HG03196 (cell line): Measurements from ENCODE around the gene INTS15.
"Not testable (repeated sequence)": the region's sequence is repeated elsewhere in the genome, so short reads cannot be mapped to it uniquely, and the experiment has no call there.

Experiments used
- ATAC-seq: cut with Tn5 transposase; IDR thresholded peaks from one replicate; pipeline ENCODE4 v1.9.1; 2021; ENCODE audit not compliant: unreplicated experiment

INTS15 gene

DNA sequence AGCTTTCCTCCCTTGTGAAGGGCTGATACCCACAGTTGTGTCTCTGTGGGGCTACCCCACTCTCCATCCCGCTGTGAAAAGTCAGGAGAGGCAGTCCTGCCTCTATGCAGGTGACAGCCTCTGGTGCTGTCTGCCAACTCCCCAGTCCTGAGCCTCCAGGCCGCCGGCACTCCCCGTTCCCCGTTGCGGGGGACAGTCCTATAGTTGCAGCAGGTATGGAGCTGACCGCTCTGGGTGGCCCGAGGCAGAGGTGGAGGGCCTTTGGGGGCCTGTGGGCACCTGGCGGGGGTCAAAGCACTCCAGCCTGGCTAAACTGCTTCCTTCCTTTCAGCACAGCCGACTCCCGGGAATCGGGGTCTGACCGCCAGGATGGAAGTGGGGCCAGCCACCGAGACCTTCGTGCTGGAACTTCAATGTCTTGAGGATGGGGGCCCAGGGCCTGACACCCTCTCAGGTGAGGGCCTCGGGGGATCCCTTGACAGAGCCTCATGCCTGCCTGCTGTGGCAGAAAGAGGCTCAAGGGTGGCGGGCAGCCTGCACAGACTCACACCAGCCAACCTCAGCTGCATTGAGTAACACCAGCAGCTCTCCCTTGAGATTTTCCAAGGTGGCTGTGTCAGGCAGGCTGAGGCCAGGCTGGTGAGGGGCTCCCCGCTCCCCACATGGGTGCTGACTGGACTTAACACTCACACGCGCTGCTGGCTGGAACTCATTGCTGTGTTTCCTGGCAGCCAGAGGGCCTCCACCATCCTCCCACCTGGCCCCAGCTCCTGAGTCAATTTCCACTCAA lies 27.2 kb downstream of the INTS15 start:
- ATAC-seq = no peak

DNA sequence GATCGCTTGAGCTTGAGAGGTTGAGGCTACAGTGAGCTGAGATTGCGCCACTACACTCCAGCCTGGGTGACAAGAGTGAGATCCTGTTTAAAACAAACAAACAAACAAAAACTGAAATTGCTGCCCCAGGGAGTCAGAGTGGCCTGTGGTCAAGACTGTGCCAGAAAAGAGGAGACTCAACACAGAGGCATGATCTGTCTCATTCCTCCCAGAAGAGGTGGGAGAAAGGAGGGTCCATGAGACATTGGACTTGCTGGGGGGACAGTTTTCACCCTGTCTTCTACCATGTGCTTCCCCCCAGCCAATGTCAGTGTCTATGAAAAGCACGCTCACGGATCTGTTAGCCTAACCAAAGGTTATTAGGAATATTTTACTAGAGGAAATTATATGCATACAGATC lies 28.8 kb downstream of the INTS15 start:
- no peak for ATAC-seq

DNA sequence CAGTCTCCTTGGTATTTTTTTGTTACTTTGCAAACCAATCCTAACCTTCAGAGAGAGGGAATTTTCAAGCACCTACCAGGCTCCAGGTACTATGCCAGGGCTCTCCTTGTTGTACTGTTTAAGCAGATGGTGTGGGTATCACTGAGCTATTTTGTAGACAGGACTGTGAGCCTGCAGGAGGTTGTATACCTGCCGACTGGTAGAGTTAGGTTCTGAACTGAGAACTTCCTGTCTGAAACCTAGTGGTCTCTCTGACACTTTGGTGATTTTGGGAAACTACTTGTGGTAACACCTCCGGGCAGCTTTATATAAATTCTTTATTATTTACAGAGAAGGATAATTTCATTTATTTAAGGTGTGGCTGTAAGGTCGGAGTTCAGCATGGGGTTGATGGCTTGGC lies 30.1 kb downstream of the INTS15 start:
- ATAC-seq = no peak

DNA sequence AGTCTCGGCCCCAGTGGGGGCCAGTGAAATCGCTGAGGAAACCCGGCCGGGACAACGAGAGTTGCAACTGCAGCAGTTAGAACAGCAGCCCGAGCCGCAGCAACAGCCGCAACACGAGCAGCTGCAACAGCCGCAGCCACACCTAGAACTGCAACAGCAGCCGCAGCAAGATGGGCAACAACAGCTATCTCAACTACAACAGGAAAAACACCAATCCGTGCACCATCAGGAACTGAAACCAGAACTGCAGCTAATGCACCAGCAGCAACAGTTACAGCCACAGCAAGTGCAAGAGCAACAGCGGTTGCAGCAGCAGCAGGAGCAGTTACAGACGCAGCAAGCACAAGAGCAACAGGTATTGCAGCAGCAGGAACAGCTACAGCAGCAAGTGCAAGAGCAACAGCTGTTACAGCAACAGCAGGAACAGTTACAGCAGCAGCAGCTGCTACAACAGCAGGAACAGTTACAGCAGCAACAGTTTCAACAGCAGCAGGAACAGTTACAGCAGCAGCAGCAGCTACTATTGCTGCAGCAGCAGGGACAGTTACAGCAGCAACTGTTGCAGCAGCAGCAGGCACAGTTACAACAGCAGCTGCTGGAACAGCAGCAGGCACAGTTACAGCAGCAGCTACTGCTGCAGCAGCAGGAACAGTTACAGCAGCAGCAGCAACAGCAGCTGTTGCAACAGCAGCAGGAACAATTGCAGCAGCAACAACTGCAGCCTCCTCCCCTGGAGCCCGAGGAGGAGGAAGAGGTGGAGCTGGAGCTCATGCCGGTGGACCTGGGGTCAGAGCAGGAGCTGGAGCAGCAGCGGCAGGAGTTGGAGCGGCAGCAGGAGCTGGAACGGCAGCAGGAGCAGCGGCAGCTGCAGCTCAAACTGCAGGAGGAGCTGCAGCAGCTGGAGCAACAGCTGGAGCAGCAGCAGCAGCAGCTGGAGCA lies 31.6 kb downstream of the INTS15 start:
- no peak for ATAC-seq

DNA sequence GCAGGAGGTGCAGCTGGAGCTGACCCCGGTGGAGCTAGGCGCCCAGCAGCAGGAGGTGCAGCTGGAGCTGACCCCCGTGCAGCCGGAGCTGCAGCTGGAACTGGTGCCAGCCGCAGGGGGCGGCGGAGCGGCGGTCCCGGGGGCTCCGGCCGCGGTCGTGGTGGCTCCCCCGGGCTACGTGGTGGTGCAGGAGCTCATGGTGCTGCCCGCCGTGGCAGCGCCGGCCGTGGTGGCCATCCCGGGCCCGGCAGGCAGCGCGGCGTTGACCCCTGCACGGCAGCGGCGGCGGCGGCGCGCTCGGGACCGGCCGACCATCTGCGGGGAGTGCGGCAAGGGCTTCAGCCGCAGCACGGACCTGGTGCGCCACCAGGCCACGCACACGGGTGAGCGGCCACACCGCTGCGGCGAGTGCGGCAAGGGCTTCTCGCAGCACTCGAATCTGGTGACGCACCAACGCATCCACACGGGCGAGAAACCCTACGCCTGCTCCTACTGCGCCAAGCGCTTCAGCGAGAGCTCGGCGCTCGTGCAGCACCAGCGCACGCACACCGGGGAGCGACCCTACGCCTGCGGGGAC lies 32.4 kb downstream of the INTS15 start:
- ATAC-seq = no peak

DNA sequence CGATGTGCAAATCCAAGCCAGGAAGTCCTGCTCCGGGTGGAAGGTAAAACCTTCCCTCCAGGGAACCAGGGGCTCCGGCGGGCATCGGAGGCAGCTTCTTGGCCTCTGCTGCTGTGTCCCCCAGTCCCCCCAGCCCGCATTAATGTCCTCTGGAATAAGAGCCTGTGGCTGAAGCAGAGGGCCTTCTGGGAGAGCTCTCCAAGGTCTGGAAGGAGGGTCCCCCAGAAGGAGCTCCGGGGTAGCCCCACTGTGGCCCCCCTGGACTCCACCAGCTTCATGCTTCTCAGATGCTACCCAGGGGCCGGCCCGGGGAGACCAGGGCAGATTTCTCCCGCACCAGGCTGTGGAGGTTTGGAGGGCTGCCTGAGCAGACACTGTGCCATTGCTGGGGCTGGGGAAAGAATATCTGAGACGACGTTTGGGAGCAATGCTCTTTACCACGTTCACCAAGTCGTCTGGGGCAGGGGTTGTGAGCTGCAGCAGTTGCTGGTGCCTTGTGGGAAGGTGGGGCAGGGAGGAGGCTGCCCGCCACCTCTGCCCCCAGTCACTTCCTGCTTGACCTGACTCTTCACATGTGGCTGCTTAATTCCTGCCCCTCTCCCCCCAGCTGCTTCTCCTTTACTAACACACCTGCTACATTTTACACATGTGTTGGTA lies 33.9 kb downstream of the INTS15 start:
- no peak for ATAC-seq

DNA sequence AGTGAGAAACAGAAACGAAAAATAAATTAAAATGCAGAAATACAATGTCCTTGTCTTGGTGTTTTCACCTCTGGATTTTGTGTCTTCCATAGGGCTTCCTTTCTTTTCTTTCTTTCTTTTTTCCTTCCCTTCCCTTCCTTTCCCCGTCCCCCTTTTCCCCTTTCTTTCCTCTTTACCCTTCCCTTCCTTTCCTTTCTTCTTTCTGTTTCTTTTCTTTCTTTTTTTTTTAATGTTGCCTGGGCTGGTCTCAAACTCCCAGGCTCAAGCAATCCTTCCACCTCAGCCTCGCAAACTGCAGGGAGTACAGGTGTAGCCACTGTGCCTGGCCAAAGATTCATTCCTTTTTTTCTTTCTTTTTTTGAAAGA lies 34.4 kb downstream of the INTS15 start:
- ATAC-seq = no peak

DNA sequence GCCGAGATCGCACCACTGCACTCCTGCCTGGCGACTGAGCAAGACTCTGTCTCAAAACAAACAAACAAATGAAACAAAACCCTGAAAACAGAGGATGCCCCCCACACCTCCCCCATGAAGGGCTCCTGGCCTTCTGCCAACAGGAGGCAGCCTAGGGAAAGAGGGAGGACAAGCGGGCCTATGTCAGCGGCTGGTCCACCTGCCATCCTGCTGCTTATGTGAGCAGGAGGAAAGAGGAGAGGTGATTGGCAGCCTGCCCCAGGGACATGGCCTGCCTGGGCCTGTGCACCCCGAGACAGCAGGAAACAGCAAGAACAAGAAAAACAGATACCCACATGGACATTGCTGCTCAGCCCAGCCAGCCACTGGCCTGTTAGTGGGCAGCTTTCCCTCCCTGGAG lies 38.2 kb downstream of the INTS15 start:
- no peak for ATAC-seq

DNA sequence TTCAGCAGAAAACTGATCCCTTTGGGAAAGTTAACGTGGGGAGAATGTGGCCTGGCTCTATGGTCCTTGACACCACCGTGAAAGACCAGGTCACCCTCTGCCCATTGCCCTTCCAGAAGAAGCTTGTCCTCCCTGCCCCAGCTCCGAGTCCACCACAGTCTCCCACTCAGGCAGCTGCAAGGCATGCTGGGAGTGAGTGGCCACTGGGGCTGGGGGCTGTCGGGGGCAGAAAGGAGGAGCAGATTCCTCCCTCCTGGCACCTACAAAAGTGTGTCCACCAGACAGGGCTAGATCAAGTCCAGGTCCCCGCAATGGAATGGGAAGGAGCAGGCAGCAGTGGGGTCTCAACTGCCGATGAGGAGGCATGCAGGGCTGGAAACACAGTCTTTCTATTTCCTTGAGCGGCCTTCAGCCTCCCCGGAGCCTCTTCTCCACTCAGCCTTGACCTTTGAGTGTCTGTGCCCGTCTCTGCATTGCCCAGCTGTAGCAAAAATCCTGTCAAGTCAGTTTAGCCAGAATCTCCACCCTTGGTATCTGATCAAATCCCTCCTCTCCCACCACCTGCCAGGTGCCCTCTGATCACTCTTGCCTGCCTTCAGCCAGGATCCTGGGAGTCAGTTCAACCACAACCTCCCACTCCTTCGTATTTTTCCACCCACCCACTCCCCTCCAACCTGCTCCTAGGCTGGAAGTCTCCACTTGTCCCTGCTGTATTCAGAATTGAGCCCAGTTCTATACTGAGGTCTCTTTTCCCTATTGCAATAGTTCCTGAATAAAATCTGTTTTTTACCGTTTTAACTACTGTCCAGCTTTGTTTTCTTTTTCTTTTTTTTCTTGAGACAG lies 40.4 kb downstream of the INTS15 start:
- no peak for ATAC-seq

DNA sequence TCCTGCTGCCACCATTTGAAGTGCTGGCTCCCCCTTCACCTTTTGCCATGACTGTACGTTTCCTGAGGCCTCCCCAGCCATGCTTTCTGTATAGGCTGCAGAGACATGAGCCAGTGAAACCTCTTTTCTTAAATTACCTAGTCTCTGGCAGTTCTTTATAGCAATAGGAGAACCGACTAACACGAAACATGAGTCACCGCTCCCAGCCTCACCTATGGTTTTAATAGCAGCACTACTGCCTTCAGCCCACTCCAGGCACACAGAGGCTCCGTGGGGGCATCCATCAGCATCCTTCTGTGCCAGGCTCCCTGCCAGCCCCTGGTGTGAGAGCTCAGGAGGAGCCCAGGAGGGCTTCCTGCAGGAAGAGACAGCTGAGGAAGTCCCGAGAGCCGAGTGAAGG lies 41.8 kb downstream of the INTS15 start:
- no peak for ATAC-seq

DNA sequence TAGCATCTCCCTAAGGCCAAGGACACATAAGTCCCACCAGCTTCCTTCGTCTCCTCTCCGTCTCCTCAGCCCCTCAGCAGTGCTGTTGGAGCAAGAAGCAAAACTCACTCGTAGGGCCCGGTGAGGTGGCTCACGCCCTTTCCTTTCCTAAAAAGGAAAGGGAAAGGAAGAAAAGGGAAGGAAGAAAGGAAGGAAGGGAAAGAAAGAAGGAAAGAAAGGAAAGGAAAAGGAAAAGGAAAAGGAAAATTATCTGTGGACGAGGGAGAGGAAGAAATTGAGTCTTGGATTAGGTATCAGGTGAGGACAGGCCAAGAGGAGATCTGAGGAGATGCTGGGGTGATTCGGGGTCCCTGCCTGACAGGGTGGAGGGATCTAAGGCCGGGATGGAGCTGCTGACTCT lies 44.2 kb downstream of the INTS15 start:
- no peak for ATAC-seq

DNA sequence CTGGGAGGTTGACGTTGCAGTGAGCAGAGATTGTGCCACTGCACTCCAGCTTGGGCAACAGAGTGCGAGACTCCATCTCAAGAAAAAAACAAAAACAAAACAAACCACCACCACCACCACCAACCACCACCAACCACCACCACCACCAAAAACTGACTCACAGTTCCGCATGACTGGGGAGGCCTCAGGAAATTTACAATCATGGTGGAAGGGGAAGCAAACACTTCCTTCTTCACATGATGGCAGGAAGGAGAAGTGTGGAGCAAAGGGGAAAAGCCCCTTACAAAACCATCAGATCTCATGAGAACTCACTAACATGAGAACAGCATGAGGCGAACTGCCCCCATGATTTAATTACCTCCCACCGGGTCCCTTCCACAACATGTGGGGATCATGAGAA lies 45.1 kb downstream of the INTS15 start:
- ATAC-seq = not testable (repeated sequence)

DNA sequence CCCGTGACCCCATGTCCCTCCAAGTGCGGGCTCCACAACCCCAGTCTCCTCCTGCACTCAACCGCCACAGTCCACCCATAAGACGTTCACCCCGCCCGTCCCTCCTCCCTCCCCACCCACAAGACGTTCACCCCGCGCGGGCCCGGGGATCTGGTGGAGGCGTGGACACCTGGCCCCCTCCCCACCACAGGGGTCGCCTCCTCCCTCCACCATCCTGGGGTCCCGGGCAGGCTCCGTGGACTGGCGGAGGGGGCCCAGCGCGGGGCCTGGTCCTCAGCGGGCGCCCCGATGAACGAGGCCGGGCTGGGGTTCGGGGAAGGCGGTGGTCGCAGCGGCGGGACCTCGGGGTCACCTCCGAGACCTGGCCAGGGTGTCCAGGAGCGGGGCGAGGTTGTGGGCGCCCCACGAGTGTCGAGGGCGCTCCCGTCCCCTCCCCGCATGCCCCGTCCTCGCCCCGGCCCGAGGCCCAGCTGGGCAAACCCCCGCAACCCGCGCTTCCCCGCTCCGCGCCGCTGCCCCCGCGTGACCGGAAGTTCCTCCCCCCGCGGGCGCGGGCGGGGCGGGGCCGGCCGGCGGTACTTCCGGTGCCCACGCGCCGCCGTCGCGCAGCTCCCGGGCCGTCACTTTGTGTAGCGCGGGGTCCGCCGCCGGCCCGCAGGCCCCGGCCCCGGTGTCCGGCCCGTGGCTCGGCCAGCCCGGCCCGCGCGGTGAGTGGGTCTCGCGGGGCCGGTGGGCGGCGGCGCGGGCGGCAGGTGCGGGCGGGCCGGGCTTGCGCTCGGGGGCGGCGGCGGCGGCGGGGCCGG lies 47.1 kb downstream of the INTS15 start, which contains the start of gene ZNF316:
Gene ZNF316, plus strand, starts transcription at position 578 of the 803 bp plus-strand sequence. CDS start 5,092 bp downstream, outside the sequence.
- ATAC-seq = peak; percentile 62

DNA sequence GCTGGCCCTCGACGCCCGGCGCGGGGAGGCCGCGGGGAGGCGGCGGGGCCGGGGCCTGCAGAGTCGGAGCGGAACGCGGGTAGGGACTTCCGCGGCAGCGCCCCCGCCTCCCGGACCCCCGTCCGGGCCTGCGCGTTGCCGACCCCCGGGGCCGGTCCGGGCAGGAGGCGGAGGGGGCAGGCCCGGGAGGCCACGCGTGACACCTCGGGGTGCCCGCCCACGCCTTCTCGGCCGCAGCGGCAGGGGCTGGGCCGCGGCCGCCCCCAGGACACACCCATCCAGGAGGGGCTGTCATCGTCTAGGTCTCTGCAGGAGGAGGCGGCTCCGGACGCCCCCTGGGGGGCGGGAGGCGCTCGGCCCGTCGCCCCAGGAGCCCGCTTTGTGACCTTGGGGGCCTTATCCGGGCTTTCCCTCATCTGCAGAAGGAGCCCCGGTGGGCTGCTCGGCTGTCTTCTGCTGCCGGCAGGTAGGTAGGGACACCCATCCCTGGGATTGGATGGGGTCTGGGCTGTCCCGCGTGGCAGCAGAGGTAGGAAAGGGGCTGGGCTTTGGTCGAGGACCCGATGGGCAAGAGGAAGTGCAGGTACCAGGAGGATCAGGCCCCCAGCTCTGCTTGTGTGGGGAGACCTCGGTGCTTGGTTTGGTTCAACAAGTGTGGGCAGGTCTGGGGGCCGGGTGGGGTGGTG lies 47.9 kb downstream of the INTS15 start:
- peak; percentile 46 for ATAC-seq

DNA sequence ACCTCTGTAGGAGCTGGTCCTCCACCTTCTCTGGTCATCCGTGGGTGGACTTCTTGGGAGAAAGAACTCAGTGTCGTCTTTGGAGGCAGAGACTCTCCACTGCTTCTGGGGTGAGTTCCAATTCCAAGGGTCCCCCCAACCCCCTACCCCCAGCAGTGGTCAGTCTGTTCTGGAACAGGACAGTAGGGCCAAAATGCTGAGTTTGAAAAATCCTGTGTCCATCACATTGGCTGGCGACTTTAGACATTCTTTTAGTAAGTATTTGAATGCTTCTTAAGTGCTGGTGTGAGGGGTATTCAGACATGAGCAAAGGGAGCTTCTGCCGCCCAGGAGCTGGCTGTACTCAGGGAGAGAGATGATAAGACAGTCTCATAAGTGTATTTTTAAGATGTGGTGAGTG lies 49.2 kb downstream of the INTS15 start:
- no peak for ATAC-seq

DNA sequence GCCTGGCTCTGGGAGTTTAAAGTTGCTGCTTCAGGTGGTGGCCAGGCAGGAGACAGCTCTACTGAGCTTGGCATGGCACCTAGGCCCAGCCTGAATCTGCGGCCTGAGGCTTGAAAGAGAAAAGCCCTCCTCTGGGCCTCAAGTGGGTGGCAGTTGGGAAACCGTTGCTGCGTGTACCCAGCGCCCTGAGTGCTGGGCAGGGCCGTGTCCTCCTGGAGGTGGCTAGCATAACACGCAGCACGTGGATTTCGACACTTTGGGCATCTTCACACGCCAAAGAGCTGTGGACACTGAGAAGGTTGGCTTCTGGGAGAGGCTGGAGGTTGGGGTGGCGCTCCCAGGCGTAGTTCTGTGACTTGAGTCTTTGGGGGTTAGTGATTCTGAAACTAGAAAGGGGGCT lies 49.8 kb downstream of the INTS15 start:
- no peak for ATAC-seq

DNA sequence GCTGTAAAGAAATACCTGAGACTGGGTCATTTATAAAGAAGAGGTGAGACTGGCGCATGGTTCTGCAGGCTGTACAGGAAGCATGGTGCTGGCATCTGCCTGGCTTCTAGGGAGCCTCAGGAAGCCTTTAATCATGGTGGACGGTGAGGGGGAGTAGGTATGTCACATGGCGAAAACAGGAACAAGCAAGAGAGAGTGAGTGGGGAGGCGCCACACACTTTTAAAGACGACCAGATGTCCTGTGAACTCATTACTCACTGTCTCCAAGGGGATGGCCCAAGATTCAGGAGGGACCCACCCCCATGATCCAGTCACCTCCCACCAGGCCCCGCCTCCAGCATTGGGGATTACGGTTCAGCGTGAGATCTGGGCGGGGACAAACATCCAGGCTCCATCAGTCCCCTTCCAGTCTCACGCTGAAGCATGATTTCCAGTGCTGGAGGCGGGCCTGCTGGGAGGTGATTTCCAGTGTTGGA lies 50.5 kb downstream of the INTS15 start:
- ATAC-seq = no peak

DNA sequence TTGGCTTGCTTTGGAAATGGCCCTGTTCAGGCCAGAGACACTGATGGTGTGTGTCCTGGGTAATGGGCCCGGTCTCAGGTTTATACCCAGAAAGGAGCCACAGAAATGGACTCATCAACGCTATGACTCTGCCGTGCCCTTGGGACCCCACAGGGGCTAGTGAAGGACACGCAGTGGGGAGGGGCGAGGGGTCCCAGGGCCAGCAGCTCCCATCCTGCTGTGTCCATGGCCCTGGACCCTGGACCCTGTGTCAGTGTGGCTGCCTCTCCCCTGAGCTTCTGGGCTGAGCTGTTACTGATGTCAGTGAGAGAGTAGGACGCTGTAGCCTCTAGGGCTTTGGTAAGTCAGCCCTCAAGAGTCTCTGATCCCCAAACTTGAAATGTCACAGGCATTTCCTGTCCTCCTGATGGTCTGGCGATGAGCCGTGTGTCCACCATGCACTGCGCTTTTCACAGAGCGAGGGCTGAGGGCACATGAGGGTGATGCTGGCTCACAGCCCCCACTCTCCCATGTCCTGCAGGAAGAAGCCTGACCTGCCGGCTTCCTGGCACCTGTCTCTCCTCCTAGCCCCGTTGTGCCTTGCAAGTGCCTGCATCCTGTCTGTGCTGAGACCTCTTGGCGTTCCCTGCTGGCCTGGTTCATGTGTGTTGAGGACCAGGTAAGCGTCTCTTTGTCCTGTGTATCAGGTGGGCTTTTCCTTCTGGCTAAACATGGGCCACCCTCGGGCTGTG lies 51.6 kb downstream of the INTS15 start:
- ATAC-seq = no peak
